Calu3 (cell line): ENCODE results near the gene SCAPER. TPM values are rescaled to one million over a fixed set of nuclear protein-coding genes. Genes with fewer than 3 reads are reported as not detected.
A peak's percentile ranks its signal among the peaks of the same experiment; 100 is the strongest.

Source experiments
- BruUV-seq: library from RNA; stranded (reverse); fragments of 400-500 nt; replicated peaks from 2 replicates; lab custom pipeline; 2021; lab: Mats Ljungman, UMichigan
- CTCF ChIA-PET: fragments of 300-600 bp; sonication (Branson Sonifier 250); formaldehyde crosslinking; loops from one replicate; lab custom pipeline; 2022; ENCODE audit warnings: antibody characterized with exemption; lab: Charles Lee
- DNase-seq: peaks from one replicate; pipeline ENCODE4 v3.0.0; 2022
- H3K27ac Mint-ChIP-seq: one replicate; pipeline ENCODE4 v1.8.0; 2022; ENCODE audit warnings: mixed read lengths; ENCODE audit not compliant: unreplicated experiment
- H3K27me3 Mint-ChIP-seq: one replicate; pipeline ENCODE4 v1.8.0; 2022; ENCODE audit warnings: mixed read lengths; ENCODE audit not compliant: unreplicated experiment
- H3K36me3 Mint-ChIP-seq: one replicate; pipeline ENCODE4 v1.8.0; 2022; ENCODE audit warnings: mild to moderate bottlenecking, moderate library complexity, mixed read lengths; ENCODE audit not compliant: insufficient read depth, unreplicated experiment
- H3K4me1 Mint-ChIP-seq: one replicate; pipeline ENCODE4 v1.8.0; 2022; ENCODE audit warnings: mild to moderate bottlenecking, low read depth, mixed read lengths; ENCODE audit not compliant: unreplicated experiment
- H3K4me3 Mint-ChIP-seq: one replicate; pipeline ENCODE4 v1.8.0; 2022; ENCODE audit warnings: mild to moderate bottlenecking, low read depth, moderate library complexity, mixed read lengths; ENCODE audit not compliant: unreplicated experiment
- H3K9me3 Mint-ChIP-seq: one replicate; pipeline ENCODE4 v1.8.0; 2022; ENCODE audit warnings: low read depth, mixed read lengths; ENCODE audit not compliant: unreplicated experiment
- CTCF ChIP-seq: fragments of 200-600 bp; IDR thresholded peaks from one replicate; pipeline ENCODE4 v1.8.0; 2022; ENCODE audit warnings: antibody characterized with exemption; ENCODE audit not compliant: unreplicated experiment
- intact Hi-C: fragments of 100-400 bp; cut with micrococcal nuclease; formaldehyde crosslinking; loops from one replicate; pipeline ENCODE4 v1.10.0; 2022; ENCODE audit not compliant: unreplicated experiment
- total RNA-seq: library from RNA; stranded (reverse); gene quantifications from 2 replicates; pipeline ENCODE4 v1.2.3, GENCODE V29; 2022

The SCAPER gene
- total RNA-seq, 1 experiment from 2014 or later = 34.8 TPM

- H3K4me3 Mint-ChIP-seq = no peak overlapping the region
- H3K27ac Mint-ChIP-seq = no peak overlapping the region
- intact Hi-C loops = no loop called here
- no TSS peak for BruUV-seq
- no peaks in the 10 kb centered on the region for H3K27me3 Mint-ChIP-seq
- no peak for TF ChIP-seq CTCF
- CTCF ChIA-PET = interaction anchor here (0.9 kb wide), 1 partner anchor 8 kb away, joined by 3 read pairs; no protein-coding TSS in a partner anchor
- H3K9me3 Mint-ChIP-seq = no peaks in the 10 kb centered on the region
- DNase-seq = no peak
- H3K4me1 Mint-ChIP-seq = no peaks in the 10 kb centered on the region
- no peaks in the 10 kb centered on the region for H3K36me3 Mint-ChIP-seq
These were observed 552.0 kb downstream of the SCAPER start for GRCh38 chr15:76353023-76353577.

GRCh38 chr15:76349301-76350070, 555.7 kb downstream of the SCAPER start:
- no TSS peak for BruUV-seq
- H3K4me3 Mint-ChIP-seq = no peak overlapping the region
- peaks cover 15% of the 10 kb centered on the region for H3K27me3 Mint-ChIP-seq
- peaks cover 15% of the 10 kb centered on the region for H3K36me3 Mint-ChIP-seq
- no peak for TF ChIP-seq CTCF
- no peak for DNase-seq
- no peak overlapping the region for H3K27ac Mint-ChIP-seq
- peaks cover 15% of the 10 kb centered on the region for H3K4me1 Mint-ChIP-seq
- intact Hi-C loops = no loop called here
- no peaks in the 10 kb centered on the region for H3K9me3 Mint-ChIP-seq
- CTCF ChIA-PET = interaction anchor here (0.6 to 1.2 kb wide), 3 partner anchors 15 to 256 kb away, joined by 3 read pairs; no protein-coding TSS in a partner anchor

- H3K36me3 Mint-ChIP-seq = peaks cover 15% of the 10 kb centered on the region
- no peak for TF ChIP-seq CTCF
- BruUV-seq = no TSS peak
- CTCF ChIA-PET = interaction anchor here (1.0 kb wide), 1 partner anchor 11 kb away, joined by 3 read pairs; the partner anchor contains the start of gene ISL2
- peaks cover 15% of the 10 kb centered on the region for H3K4me1 Mint-ChIP-seq
- intact Hi-C loops = no loop called here
- no peak overlapping the region for H3K27ac Mint-ChIP-seq
- H3K4me3 Mint-ChIP-seq = no peak overlapping the region
- no peak for DNase-seq
- H3K27me3 Mint-ChIP-seq = peaks cover 15% of the 10 kb centered on the region
- H3K9me3 Mint-ChIP-seq = no peaks in the 10 kb centered on the region
These were observed 557.6 kb downstream of the SCAPER start for GRCh38 chr15:76347482-76348055.

GRCh38 chr15:76346669-76347481, 558.3 kb downstream of the SCAPER start:
- BruUV-seq = no TSS peak
- Mint-ChIP-seq H3K9me3 (no peaks in the 10 kb centered on the region), H3K4me3 (peak overlapping the region; percentile 67), H3K36me3 (peaks cover 17% of the 10 kb centered on the region), H3K4me1 (peaks cover 15% of the 10 kb centered on the region), H3K27ac (no peak overlapping the region), H3K27me3 (peaks cover 15% of the 10 kb centered on the region)
- no peak for DNase-seq
- CTCF ChIA-PET = interaction anchor here (1.0 to 1.8 kb wide), 2 partner anchors 10 to 11 kb away, joined by 3 to 10 read pairs; partner anchors contain the start of gene ISL2
- TF ChIP-seq CTCF = no peak
- intact Hi-C loops = no loop called here
